Measurements from ENCODE around the gene TBC1D25. TPM values are rescaled to one million over a fixed set of nuclear protein-coding genes. Genes with fewer than 3 reads are reported as not detected.
A peak's percentile ranks its signal among the peaks of the same experiment; 100 is the strongest.

TBC1D25 gene
- total RNA-seq, 1 donor from 2014 or later = 13.1 TPM

DNA sequence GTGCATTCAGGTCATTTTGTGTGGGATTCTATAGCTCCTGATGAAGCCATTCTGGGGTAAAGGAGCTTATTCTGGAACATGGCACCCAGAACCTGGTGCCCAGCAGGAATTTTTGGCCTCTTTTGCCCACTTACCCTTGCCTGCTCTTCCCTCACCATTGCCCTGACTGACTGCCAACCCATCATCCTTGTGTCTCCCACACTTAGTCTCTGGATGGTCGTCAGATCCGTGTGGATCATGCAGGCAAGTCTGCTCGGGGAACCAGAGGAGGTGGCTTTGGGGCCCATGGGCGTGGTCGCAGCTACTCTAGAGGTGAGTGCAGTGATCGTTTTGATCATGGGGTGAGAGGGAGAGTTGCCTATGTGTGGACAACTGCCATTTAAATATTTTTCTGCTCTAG, 36.6 kb downstream of the TBC1D25 start:
- H3K4me2 ChIP-seq (ENCODE audit: low read length) = peak overlapping the region; percentile 100
- H3K4me1 ChIP-seq (ENCODE audit: insufficient read depth, low read length) = peaks cover 22% of the 10 kb centered on the region
- no peaks in the 10 kb centered on the region for H3K9me3 Mint-ChIP-seq (ENCODE audit: unreplicated experiment)
- H3K4me1 Mint-ChIP-seq (ENCODE audit: low read depth, unreplicated experiment) = peaks cover 10% of the 10 kb centered on the region
- no peak overlapping the region for H3K27ac ChIP-seq (ENCODE audit: low read depth, low read length)
- peak overlapping the region; percentile 98 for H3K4me3 ChIP-seq (ENCODE audit: insufficient read depth, low read depth, low read length)
- peaks cover 22% of the 10 kb centered on the region for H3K36me3 ChIP-seq (ENCODE audit: insufficient read depth, low read length)
- H3K27me3 ChIP-seq (ENCODE audit: insufficient read depth, low read length) = no peaks in the 10 kb centered on the region
- no peak for DNase-seq (ENCODE audit: low read depth)
- H3K36me3 Mint-ChIP-seq (ENCODE audit: low read depth, unreplicated experiment) = peaks cover 10% of the 10 kb centered on the region
- H3K9ac ChIP-seq (ENCODE audit: low read length) = peak overlapping the region; percentile 100
- H3K9me3 ChIP-seq (ENCODE audit: insufficient read depth, low read depth, low read length) = no peaks in the 10 kb centered on the region
- H3K79me2 ChIP-seq (ENCODE audit: insufficient read depth, low read length) = peaks cover 34% of the 10 kb centered on the region
- H2AFZ ChIP-seq (ENCODE audit: low read depth, low read length) = no peak overlapping the region
- no peak for FAIRE-seq
- peaks cover 39% of the 10 kb centered on the region for H4K20me1 ChIP-seq (ENCODE audit: insufficient read depth, low read length)
- no peak for TF ChIP-seq CTCF (IDR thresholded peaks at IDR 0.05; ENCODE audit: insufficient read depth, low read depth, low read length)
- H3K27ac Mint-ChIP-seq (ENCODE audit: unreplicated experiment) = peak overlapping the region; percentile 100
- H3K4me3 Mint-ChIP-seq (ENCODE audit: unreplicated experiment) = peak overlapping the region; percentile 94
- no peaks in the 10 kb centered on the region for H3K27me3 Mint-ChIP-seq (ENCODE audit: low read depth, unreplicated experiment)

DNA sequence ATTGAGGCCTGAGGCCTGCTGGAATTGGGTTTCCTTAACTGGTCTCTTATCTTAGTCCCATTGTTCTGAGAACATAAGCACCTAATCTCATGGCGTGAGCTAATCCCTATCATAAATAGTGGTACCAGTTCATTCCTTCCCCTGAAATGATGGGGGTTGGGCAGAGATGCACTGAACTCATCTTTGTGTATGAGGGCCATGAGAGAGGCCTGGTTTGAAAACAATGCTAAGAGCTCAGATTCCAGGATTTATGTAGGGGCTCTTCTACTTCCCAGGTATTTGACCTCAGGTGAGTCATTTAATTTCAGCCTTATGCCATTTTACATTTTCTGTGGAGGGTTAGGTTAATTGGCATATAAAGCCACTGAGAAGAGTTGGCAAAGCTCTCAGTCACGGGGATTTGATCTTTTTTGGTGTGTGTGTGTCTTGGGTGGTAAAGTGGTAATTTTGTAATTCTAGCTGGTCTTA, 39.2 kb downstream of the TBC1D25 start:
- H3K4me1 ChIP-seq (ENCODE audit: insufficient read depth, low read length) = peaks cover 21% of the 10 kb centered on the region
- H3K9ac ChIP-seq (ENCODE audit: low read length) = no peak overlapping the region
- peak overlapping the region; percentile 12 for H3K27ac Mint-ChIP-seq (ENCODE audit: unreplicated experiment)
- DNase-seq (ENCODE audit: low read depth) = no peak
- peaks cover 39% of the 10 kb centered on the region for H4K20me1 ChIP-seq (ENCODE audit: insufficient read depth, low read length)
- peak overlapping the region; percentile 31 for H3K4me3 Mint-ChIP-seq (ENCODE audit: unreplicated experiment)
- no peaks in the 10 kb centered on the region for H3K9me3 Mint-ChIP-seq (ENCODE audit: unreplicated experiment)
- H3K27me3 ChIP-seq (ENCODE audit: insufficient read depth, low read length) = no peaks in the 10 kb centered on the region
- no peak overlapping the region for H3K4me3 ChIP-seq (ENCODE audit: insufficient read depth, low read depth, low read length)
- peaks cover 10% of the 10 kb centered on the region for H3K4me1 Mint-ChIP-seq (ENCODE audit: low read depth, unreplicated experiment)
- H3K36me3 ChIP-seq (ENCODE audit: insufficient read depth, low read length) = peaks cover 22% of the 10 kb centered on the region
- no peak overlapping the region for H3K27ac ChIP-seq (ENCODE audit: low read depth, low read length)
- H2AFZ ChIP-seq (ENCODE audit: low read depth, low read length) = no peak overlapping the region
- peaks cover 34% of the 10 kb centered on the region for H3K79me2 ChIP-seq (ENCODE audit: insufficient read depth, low read length)
- no peaks in the 10 kb centered on the region for H3K9me3 ChIP-seq (ENCODE audit: insufficient read depth, low read depth, low read length)
- H3K36me3 Mint-ChIP-seq (ENCODE audit: low read depth, unreplicated experiment) = peaks cover 8% of the 10 kb centered on the region
- peak overlapping the region; percentile 11 for H3K4me2 ChIP-seq (ENCODE audit: low read length)
- H3K27me3 Mint-ChIP-seq (ENCODE audit: low read depth, unreplicated experiment) = no peaks in the 10 kb centered on the region
- TF ChIP-seq EZH2 (IDR thresholded peaks at IDR 0.05; ENCODE audit: insufficient read depth, low read length) (no peak), CTCF (IDR thresholded peaks at IDR 0.05; ENCODE audit: insufficient read depth, low read depth, low read length) (no peak)
- FAIRE-seq = peak; percentile 80

GRCh38 chrX:48579259-48579658, 39.7 kb downstream of the TBC1D25 start:
- H4K20me1 ChIP-seq (ENCODE audit: insufficient read depth, low read length) = peaks cover 39% of the 10 kb centered on the region
- no peak for DNase-seq (ENCODE audit: low read depth)
- Mint-ChIP-seq H3K27me3 (ENCODE audit: low read depth, unreplicated experiment) (no peaks in the 10 kb centered on the region), H3K4me3 (ENCODE audit: unreplicated experiment) (no peak overlapping the region), H3K9me3 (ENCODE audit: unreplicated experiment) (no peaks in the 10 kb centered on the region), H3K4me1 (ENCODE audit: low read depth, unreplicated experiment) (peaks cover 10% of the 10 kb centered on the region), H3K36me3 (ENCODE audit: low read depth, unreplicated experiment) (peaks cover 6% of the 10 kb centered on the region), H3K27ac (ENCODE audit: unreplicated experiment) (no peak overlapping the region)
- H3K4me1 ChIP-seq (ENCODE audit: insufficient read depth, low read length) = peaks cover 17% of the 10 kb centered on the region
- H3K27ac ChIP-seq (ENCODE audit: low read depth, low read length) = no peak overlapping the region
- H3K9ac ChIP-seq (ENCODE audit: low read length) = no peak overlapping the region
- H3K79me2 ChIP-seq (ENCODE audit: insufficient read depth, low read length) = peaks cover 34% of the 10 kb centered on the region
- no peak overlapping the region for H2AFZ ChIP-seq (ENCODE audit: low read depth, low read length)
- peaks cover 22% of the 10 kb centered on the region for H3K36me3 ChIP-seq (ENCODE audit: insufficient read depth, low read length)
- TF ChIP-seq CTCF (IDR thresholded peaks at IDR 0.05; ENCODE audit: insufficient read depth, low read depth, low read length) (no peak), EZH2 (IDR thresholded peaks at IDR 0.05; ENCODE audit: insufficient read depth, low read length) (no peak)
- no peaks in the 10 kb centered on the region for H3K27me3 ChIP-seq (ENCODE audit: insufficient read depth, low read length)
- FAIRE-seq = peak; percentile 83
- no peak overlapping the region for H3K4me2 ChIP-seq (ENCODE audit: low read length)
- no peak overlapping the region for H3K4me3 ChIP-seq (ENCODE audit: insufficient read depth, low read depth, low read length)
- H3K9me3 ChIP-seq (ENCODE audit: insufficient read depth, low read depth, low read length) = no peaks in the 10 kb centered on the region

Measured in astrocyte (in vitro differentiated cells and primary cell).